NCI-H446 treated with DMSO at 0.1 percent for 48 hours (cell line): ENCODE measurements around the gene NYNRIN.

Source experiments
- DNase-seq: peaks from one replicate; lab custom pipeline; 2025; lab: John Stamatoyannopoulos, UW

Gene NYNRIN

GRCh38 chr14:24415421-24416253, 16.8 kb downstream of the NYNRIN start:
- no peak for DNase-seq

- no peak for DNase-seq
Observed at GRCh38 chr14:24416254-24416931, 17.6 kb downstream of the NYNRIN start.

DNA sequence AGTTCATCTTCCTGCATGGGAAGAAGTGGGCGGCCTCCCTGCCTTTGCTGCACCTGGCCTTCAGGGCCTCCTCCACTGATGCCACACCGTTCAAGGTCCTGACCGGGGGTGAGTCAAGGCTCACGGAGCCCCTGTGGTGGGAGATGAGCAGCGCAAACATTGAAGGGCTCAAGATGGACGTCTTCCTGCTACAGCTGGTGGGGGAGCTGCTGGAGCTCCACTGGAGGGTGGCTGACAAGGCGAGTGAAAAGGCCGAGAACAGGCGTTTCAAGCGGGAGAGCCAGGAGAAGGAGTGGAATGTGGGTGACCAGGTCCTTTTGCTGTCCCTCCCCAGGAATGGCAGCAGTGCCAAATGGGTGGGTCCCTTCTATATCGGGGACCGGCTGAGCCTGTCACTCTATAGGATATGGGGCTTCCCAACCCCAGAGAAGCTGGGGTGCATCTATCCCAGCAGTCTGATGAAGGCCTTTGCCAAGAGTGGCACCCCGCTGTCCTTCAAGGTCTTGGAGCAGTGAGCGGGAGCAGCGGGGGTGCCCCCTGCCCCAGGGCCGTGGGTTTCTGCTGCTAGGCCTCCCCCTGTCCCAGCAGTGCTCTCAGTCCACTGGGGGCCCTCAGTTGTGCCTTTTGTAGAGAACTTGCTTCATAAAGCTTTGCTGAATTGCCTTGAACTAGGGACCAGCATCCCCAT, 18.3 kb downstream of the NYNRIN start:
- DNase-seq: no peak

GRCh38 chr14:24417832-24418491, 19.2 kb downstream of the NYNRIN start:
- DNase-seq: no peak

GRCh38 chr14:24418492-24418873, 19.7 kb downstream of the NYNRIN start:
- DNase-seq: no peak

DNA sequence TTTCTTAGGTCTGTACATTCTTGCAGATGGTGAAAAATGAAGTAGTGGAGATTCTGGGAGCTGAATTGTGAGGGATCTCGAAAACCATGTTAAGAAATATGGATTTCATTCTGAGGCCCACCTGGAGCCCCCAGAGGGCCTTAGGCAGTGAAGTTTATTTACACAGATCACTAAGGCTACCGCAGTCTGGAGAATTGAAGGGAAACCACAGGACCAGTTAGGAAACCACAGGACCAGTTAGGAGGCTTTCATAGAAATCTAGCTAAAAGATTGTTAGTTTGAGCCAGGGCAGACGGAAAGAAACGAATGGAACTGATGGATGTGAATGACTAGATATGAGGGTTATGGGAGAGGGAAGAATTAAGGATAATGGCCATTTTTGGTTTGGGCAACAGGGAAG, 23.5 kb downstream of the NYNRIN start:
- no peak for DNase-seq

DNA sequence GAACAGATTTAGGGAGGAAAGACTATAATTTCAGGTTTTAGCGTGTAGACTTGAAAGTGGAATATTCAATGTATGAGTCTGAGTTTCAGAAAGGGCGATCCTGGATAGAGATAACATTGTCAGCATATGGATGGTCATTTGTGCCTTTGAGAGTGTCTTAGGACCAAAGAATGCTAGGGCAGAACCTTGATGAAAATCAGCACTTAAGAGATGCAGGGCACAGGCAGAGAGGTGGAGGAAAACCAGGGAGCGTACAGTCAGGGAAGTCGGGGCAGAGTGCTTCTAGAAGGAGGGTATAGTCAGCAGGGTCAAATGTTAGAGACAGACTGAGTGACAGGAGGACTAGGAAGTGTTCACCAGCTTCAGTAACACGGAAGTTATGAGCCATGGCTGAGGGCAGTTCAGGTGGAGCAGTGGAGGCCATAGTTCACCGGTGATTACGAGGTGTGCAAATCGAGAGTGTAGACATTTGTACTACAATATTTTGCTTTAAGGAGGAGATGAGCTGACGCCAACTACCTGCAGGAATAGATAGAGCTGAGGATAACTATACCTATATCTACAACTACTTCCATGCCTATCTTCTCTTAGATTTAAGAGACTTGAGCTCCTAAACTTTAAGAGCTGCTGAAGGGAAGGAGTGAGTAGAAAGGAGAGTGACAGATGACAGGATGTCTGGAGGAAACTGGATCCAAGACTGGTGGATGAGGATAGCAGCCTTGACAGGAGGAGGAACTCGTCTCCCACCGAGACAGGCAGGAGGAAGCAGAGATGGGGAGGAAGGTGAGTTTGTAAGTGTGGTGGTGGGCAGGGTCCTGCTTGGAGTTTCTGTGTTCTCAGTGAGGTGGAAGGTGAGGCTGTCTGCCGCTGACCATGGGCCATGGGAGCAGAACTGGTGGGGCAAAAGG, 24.1 kb downstream of the NYNRIN start:
- DNase-seq: no peak

GRCh38 chr14:24425704-24426103, 26.9 kb downstream of the NYNRIN start:
- no peak for DNase-seq

- no peak for DNase-seq
Observed at GRCh38 chr14:24426150-24426911, 27.5 kb downstream of the NYNRIN start.

DNA sequence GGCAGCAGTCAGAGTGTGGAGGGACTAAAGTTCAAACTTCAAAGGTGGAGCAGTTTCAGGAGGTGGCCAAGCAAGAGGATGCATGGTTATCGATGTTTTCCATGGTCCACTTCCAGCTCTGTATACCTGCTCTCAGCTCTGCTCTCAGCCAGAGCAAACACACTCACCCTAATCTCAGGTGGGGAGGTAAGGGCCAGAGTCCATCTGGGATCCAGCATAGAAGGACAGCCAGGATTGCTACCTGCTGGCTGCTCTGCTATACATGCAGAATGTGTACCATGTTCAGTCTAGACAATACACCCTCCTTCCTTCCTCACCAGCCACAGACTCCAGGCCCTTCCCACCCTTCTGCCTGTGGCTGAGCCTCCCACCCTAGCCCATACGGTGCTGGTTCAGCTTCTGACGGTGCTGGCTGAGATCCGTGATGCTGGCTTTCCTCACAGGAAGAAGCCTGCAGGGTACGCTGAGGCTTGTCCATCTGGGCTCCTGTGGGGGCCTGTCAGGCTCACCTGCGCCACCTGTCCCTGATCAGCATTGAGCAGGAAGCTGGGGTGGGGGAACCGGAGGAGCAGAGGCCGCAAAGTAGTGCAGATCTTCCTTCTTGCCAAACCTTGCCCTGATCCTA, 28.2 kb downstream of the NYNRIN start:
- no peak for DNase-seq

DNA sequence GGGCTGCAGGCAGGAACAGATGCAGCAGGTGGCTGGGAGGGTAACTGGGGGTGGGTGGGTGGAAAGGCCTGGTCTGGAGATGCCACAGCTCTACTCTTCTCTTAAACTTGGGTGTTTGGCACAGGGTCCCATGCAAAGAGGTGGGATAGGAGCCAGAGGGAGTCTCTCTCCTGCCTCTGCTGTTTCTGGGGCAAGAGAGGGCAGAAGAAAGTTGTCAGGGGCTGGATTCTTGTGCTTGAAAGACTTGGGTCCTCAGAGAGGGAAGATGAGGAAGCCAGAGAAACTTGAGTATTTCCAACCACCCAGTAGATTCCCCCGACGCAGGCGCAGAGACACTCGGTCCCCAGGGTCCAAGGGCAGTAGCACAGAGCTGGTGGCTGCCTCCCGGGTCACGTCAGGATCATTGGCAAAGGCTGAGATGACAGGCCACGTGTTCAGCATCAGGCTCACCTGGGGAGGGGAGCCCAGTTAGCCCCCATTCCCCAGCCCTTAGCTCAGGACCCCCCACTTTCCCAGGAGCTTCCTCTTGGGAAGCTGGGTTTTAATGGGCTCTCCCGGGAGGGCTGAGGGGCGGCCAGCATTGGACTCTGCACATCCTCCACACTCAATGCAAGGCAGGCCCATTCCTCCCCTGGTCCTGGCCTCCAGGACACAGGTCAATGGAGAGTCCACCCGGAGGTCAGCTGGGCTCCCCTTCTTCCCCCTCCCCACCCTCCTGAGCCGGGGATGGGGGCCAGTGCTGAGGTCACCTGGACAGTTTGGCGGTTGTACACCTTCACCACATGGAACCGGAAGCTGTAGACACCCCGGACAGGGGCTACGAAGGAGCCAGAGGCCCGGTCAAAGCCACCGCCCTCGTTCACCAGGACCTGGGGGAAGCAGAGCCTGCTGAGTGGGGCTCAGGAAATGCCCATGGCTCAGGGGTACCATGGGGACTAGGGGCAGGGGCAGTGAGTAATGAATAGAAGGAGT, 29.0 kb downstream of the NYNRIN start:
- no peak for DNase-seq

DNA sequence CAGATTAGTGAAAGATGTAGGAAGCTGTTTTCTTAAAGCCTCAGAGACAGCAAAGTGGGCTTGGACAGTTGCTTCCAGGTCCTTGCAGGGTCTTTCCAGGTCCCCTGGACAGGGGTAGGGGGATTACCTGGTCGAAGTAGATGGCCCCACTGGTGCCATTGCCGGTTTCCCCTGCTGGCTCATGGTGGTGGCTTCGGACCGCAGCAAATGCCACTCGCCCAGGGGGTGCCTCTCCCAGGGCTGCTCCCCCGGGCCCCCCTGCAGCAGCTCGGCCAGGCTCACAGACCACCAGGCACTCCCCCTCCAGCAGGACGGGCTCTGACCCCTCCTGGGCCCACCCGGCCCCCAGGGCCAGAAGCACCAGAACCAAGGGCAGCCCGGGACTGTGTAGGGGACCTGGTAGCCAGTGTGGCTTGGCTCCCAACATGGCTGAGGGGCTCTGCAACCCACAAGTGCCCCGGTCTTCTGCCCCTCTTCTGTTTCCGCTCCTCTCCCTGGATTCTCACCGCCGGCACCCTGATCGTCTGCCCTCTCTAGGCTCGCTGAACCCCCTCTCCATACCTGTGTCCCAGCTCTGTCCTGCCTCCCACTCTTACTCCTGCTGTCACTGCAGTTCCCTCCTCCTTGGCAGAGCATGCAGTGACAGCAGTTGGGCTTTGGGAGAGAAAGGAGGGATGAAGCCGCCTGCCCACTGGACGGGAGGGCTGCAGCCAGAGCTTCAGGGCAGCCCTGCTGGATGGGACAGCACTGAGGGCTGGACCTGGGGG, 30.0 kb downstream of the NYNRIN start:
- DNase-seq: no peak

DNA sequence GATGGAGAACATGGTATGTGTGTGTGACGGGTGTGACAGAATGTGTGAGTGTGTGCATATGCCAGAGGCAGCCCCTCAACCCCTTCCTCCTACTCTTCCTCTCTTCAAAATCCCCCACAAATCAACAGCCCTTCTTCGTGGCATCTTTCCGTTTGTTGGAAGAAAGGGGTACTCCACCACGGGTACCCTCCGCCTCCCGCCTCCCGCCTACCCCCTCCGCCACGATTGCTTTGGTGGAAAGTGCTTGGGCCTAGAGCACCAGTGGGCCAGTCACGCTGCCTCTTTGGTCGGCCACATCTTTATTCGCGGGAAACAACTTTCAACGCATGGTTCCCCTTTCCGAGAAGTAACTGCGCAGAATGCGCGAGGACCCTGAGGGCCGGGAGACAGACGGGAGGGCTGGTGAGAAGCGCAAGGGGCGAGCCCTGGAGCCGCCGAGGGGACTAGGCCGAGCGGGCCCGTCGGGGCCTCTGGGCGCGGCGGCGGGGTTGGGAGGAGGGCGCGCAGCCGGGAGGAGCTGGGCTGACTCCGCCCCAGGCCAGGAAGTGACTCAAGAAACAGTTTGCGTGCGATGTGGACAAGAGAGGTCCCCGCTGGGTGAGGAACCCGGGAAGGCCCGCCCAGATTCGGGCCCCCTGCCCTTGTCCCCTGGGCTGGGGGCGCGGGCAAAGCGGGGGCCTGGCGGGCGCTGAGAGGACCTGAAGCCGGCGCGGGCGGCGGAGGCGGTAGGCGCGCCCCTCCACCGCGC, 30.8 kb downstream of the NYNRIN start, which contains the start of the genes CBLN3 and KHNYN:
Gene CBLN3 (minus strand): TSS at position 274 of the 748 bp plus-strand sequence. CDS start 614 bp downstream, outside the sequence.
Gene KHNYN (plus strand): TSS at position 560 of the 748 bp plus-strand sequence. CDS start 777 bp downstream, outside the sequence.
- DNase-seq: no peak

GRCh38 chr14:24430143-24430681, 31.4 kb downstream of the NYNRIN start:
- DNase-seq: no peak

DNA sequence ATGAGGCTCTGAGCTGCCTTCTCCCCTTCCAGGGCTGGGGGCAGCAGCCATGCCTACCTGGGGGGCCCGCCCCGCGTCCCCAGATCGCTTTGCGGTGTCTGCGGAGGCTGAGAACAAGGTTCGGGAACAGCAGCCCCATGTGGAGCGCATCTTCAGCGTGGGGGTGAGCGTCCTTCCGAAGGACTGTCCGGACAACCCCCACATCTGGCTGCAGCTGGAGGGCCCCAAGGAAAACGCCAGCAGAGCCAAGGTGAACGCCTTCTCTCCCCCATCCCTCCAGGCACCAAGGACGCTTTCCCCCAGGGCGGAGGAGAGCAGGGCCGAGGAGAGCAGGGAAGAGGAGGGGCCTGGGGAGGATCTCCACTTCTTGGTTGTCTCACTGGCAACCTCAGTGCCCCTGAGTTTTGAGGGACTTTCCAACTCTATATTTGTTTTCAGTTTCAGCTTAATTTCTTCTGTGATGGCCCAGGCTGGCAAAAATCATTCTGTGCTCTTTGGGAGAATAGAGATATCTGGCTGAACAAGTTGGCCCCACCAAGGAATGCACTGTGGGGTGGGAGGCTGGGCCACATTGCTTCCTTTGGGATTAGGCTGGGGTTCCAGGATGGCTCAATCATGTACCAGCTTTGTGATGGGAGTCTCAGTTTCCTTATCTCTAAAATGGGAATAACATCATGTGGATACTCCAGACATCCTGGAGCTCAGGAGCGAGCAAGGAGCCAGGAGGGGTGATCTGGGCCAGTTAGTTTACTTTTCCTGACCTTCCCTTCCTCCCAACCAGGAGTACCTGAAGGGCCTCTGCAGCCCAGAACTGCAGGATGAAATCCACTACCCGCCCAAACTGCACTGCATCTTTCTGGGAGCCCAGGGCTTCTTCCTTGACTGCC, 32.1 kb downstream of the NYNRIN start:
- no peak for DNase-seq
